RKO (cell line): ENCODE results near the gene ASB14.

ENCODE experiments used
- DNase-seq: peaks from one replicate; pipeline ENCODE4 v3.0.0-alpha.2; 2016; ENCODE audit warnings: low spot score

Gene ASB14

DNA sequence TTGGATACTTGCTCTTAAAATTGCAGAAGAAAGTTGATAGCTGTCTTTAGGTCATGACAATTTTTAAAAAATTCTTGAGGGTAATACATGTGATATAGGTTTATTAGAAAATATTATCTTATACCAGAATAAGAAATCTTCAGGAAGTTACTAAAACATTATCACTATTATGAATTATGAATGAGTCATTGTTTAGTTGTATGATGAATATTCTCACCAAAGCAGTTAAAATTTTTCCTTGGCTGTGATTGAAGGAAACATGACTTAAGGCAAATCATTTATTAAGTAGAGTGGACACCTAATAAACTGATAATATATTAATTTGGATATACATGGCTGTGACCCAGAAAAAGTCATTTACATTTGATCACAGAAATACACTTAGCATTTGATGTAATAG, 34.8 kb downstream of the ASB14 start:
- no peak for DNase-seq

DNA sequence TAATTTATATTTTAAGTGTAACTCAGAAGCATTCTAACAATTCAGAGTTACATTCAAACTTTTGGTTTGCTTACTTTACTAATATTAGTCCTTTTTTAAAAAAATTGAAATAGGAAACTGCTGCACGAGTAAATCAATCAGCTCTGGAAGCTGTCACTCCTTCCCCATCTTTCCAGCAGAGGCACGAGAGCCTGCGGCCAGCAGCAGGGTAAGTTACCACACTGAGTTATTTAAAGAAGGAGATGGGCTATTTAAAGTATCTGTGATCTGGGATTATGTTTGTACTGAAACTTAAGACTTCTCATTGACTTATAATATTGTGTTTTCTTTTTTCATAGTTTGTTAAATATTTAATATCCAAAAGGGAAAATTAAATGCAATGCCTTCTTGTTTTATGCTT, 35.6 kb downstream of the ASB14 start:
- no peak for DNase-seq

DNA sequence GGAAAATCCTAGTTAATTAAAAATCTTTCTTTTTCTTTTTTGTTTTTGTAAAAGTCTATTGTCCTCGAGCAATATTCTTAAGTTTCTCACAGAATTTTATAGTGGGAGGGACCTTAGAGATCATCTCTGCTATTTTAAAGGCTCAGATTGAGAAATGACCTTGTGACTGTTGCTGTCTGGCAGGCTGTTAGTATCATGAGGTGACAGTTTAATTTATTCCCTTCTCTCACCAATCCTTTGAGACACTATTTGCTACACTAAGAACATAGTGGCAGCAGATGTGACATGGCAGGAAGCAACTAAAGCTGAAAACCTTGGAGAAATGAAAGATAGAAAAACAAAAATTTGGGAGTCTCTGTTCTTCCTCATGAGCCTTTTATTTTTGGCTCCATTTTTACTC, 40.1 kb downstream of the ASB14 start:
- DNase-seq = no peak

DNA sequence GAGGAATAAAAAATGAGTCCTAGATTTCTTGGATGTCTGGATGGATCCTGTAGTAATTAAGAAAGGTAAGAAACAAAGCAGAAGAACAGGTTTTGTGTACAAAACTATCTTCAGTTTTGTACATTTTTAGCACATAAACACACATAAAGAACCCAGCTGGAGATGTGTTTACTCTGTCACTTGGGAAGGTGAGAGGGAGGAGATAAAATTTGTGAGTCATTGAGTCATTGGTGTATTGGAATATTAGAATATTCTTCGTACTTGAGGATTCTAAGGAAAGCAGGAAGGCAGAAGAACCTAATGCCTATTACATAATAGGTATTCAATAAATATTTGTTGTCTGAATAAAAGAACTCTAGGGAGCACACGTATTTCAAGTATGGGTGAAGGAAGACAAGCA, 47.5 kb downstream of the ASB14 start:
- no peak for DNase-seq

DNA sequence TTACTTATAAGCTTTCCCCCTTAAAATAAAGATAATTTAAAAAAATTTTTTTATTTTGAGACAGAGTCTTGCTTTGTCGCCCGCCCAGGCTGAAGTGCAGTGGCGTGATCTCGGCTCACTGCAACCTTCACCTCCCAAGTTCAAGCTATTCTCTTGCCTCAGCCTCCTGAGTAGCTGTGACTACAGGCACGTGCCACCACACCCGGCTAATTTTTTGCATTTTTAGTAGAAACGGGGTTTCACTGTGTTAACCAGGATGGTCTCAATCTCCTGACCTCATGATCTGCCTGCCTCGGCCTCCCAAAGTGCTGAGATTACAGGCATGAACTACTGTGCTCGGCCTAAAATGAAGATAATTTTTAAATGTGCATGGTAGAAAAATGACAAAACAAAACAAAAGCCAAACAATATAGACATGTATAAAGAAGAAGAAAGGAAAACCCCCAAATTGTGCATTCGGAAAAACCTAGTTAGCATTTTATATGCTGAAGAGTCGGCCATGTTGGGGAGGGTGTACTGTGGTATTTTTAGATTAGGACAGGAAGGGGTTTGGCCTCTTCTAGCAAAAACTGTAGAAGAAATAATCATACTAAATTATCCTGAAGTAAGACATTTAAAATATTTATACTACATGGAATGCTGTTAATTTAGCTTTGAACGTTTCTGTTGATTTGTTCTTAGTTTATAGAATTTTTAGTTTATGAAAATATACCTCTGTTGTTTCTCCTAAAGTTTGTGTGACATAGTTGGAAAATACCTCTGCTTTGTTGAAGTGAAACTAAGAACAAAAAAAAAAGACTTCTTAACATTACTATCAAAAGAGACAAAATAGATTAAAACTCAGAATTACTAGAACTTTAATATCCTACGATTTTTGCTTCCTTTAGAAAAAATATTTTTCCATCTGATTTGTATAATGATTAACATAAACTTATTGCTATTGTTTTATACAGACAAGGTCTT, 57.6 kb downstream of the ASB14 start:
- DNase-seq = no peak

DNA sequence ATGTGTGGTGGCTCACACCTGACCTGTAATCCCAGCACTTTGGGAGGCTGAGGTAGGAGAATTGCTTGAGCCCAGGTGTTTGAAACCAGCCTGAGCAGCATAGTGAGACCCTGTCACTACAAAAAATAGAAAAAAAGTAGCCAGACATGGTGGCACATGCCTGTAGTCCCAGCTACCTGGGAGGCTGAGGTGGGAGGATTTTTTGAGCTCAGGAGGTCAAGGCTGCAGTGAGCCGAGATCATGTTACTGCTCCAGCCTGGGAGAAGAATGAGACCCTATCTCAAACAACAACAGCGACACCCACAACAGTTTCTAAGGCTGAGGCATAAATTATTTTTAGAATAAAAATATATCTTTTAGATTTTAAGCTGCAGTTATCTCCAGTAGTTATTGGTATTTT, 58.7 kb downstream of the ASB14 start:
- DNase-seq = no peak

DNA sequence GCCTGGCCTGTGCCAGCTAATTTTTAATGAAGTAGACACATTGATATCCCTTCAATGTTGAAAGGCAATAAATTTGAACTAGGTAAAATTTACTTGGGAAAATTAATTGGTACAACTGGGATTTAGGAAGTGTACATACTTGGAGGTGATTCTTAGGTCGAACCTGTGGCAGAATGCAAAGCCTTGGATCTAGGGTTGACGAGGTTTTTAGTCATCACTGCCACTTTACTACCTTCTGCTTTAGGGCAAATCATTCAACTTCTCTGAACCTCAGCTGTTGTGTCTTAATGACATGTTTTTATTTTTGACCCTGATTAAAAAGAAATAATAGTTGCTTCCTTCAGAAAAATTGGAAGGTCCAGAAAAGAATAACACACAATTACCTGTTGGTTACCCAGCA, 62.5 kb downstream of the ASB14 start:
- no peak for DNase-seq

DNA sequence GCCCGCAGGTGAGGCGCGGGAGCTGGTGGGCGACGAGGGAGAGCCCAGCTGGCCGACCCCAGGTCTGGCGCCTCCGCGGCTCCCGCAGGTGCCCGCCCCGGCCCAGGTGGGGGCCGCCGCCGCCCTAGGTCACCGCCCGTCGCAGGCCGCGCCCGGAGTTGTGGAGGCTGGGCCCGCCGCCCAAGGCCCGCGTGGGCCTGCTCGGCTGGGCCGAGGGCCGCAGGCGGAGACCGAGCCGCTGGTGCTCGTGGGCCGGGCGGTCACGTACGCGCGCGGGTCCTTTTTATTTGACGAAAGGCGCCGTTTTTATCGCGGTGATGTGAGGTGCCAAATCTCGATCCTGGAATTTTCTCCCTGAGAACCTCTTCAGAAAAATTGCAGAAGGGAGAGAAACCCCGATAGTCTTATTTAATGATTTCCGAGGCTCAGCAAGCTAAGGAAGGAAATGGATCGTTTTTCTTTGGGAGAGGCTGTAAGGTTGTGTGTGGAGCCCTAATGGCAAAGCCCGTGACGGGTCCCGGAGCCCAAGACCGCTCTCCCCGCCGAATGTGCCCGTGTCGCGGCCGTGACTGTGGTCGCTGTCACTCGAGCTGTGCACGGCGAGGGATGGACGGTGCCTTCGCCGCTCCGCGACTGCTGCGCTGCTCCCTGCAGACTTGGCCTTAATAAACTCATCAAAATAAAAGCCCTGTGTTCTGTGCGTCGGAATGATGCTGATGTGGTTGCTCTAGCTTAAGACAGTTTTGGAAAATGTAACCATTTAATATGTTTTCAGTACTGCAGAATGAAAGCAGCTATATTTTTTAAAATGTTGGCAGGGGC, 64.3 kb downstream of the ASB14 start:
- peak; percentile 82 for DNase-seq

DNA sequence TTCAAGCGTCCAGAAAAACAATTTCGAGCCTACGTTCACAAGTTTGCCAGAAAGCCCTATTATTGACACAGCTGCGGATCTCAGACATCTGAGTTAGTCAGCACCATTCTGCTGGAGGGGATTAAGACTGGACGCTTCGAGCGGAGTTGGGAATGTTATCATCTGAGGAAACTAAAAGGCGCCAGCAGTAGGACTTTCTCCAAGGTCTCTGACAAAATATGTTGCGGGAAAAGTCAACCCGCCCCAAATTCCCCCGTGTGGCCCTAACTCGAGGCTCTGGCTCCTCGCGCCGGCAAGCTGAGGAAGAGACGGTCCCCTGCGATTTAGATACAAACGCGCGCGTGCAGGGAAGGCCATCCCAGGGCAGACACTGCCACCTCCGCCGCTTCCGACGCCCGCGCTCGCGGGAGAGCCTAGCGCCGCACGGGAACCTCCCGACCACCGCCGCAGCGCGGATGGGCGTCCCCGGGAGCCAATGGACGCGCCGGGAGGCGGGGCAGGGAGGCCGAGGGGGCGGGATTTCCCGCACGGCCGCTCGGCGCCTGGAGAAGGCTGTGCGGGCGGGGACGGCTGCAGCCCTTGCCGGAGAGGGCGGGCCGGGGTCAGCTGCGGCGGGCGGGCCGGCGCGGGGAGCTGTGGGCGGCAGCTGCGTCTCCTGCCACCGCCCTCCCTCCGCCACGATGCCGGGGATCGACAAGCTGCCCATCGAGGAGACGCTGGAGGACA, 65.1 kb downstream of the ASB14 start, which contains the start of gene APPL1:
TSS of gene APPL1 (plus strand) at position 526 of the 726 bp plus-strand sequence. CDS start at position 681, 155 bp downstream.
- DNase-seq = peak; percentile 85

DNA sequence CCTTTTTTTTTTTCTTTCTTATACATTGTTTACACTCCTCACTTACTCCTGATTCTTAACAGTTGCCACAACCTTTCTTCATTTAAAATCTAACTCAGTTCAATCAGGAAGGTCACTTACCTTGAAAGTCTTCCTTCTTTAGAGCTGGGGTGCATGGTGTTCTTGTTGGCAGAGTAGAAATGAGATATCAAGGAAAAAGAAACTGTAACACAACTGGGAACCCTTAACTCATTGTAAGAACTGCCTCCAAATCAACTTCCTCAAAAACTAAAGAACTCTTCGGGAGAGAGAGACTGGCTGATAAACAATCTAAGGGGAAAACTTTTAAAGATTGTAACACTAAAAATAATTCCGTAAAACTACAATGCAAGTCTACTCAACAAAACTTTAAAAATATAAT, 66.3 kb downstream of the ASB14 start:
- DNase-seq = no peak

DNA sequence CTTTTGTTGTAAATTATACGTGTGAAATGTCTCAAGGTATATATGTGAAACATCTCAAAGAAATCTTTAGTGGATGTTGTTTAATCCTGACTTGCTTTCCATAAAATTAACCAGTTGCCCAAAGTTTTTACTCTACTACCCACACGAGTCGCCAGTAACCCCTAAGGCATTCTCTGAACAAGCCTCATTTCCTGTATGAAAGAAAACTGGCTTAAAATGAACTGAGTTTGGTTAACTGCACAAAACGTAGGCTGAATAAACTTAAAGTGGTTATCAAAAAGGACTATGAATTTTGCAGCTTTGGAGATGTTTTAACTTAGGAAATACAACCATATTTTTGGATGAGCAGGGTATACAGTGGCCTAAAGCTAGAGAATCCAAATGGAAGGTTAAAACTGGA, 67.6 kb downstream of the ASB14 start:
- DNase-seq = no peak

DNA sequence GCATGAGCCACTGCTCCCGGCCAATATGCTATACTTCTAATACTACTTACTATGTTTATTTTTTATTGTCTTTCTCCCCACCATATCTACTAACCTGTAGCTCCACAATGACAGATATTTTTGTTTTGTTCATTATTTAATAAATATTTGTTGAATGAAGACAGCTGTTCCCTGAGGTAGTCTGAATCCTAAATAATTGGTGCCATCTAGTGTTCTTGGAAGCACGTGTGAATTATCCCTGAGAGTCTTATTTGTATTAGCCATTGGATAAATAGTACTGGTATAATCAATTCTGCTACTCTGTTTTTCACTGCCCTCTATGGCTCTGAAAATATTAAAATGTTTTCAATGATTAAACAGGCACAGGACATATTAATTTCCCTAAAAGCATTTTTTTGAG, 70.6 kb downstream of the ASB14 start:
- DNase-seq = peak; percentile 59
